ENCODE measurements around the gene OXGR1.

Gene OXGR1

DNA sequence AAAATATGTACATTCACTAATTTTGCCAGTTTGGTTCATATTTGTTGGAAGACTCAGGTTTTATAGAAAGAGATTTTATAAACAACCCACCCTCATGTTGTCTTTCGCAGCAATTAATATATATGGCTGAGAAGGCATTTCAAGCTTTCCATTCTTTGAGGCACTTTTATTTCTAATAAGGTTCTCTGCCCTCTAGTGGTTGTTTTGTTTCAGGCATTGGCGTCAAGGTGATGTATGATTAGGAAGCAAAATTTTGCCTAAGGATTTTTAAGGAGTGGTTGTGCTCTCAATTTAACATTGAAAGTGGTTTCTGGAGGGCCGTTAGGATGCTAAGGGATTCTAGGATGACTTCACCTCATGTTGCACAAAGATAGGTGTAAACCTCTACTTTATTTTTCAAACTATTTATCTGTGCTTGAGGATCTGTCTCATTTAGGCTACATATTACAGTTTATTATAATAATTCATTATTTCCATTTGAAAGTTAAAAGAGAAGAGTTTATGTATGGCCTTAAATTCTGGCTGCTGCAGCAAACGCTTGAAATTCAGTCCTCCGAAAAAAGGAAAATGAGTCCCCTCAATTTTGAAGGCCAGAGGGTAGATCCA lies 35.9 kb downstream of the OXGR1 start:
- DNase-seq: peak; percentile 33

GRCh38 chr13:96952595-96952994 lies 41.7 kb downstream of the OXGR1 start:
- DNase-seq: no peak

- DNase-seq: no peak
These were observed 46.1 kb downstream of the OXGR1 start for GRCh38 chr13:96948127-96948526.

DNA sequence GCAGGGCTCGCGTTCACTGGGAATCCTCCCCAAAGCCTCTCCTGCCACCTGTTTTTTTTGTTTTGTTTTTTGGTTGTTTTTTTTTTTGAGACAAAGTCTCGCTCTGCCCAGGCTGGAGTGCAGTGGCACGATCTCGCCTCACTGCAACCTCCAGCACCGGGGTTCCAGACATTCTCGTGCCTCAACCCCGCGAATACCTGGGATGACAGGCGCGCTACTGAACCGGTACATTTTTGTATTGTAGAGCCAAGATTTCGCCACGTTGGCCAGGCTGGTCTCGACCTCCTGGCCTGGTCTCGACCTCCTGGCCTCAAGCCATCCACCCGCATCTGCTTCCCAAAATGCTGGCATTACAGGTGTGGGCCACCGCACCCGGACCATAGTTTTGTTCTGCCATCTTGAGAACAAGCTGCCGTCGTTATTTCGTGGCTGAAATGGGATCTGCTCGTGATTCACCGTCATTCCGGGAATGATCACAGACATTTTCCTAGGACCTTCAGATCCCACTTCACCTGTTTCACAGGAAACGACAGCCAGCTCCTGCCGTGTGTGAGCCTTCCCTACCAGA lies 46.8 kb downstream of the OXGR1 start:
- DNase-seq: no peak

DNA sequence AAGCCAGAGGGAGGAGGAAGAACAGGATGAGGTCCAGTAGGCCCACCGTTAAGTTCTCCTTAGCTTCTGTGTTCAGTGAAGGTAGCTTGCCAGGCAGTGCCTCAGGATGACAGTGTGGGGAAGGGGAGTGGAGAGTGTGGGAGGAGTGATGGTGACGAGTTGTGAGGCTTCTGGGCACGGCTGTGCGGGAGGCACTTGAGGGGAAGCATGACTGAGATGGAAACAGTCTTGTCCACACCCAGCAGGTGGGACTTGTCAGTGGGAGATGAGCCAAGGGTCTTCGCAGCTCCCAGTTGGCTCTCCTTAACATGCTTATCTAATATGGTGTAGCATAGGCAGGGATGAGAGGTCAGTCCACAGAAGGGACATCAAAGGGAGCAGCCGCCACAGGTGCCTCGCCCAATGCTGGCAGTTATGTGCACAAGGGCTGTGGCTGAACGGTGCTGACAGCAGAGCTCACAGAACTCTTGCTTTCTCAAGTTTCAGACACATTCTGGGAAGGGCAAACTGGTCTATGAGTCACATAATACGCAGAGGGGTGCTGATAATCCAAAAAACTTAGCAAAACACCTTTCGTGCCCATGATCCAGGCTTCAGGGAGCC lies 47.5 kb downstream of the OXGR1 start:
- DNase-seq: no peak

DNA sequence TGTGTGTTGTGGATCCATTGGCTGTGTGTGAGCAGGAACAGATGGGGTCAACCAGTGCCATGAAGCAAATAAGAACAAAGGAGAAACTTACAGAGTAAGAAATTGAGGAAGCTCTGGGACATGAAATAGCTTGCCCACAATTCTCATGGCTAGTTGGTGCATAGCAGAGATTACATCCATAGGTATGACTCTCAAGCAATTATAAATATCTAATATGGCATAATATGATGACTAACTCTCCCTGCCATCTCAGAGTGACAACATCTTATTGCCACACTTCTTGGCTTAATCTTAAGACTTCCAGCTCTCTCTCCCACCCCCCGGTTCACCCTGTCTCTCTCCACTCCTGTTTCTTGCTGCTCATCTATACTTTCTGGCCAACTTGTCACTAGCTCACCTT lies 53.3 kb downstream of the OXGR1 start:
- no peak for DNase-seq

DNA sequence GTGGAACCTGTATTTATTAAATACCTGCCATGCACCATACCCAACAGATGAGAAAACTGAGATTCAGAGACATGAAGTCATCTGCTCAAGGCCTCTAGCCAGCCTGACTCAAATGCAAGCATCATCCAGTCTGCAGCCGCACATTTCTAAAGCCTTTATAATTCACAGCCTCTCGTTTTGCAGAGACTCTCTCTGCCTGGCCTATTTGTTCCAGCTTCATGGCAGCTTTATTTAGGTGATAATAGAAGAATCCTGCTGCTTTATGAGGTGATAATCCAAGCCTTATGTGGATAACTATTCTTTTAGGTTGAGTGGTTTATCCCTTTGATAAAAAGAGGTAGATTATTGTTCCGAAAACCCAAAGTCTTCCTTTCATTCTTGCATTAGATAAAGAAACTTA lies 58.4 kb downstream of the OXGR1 start:
- no peak for DNase-seq
